Gastroesophageal sphincter (tissue), 3 donors: ENCODE data around the gene ACTN1.

Experiments used
- EP300 ChIP-seq: sonication (generic); formaldehyde crosslinking; IDR thresholded peaks from one replicate; pipeline ENCODE4 v1.6.1; 2017; ENCODE audit warnings: antibody characterized with exemption, mild to moderate bottlenecking
- POLR2A ChIP-seq, 2 donors: fragments of 450-650 bp; IDR thresholded peaks; one replicate each; pipeline ENCODE4 v1.6.1; 2017; ENCODE audit warnings: antibody characterized with exemption in 2 of 2, mild to moderate bottlenecking in 2 of 2, moderate library complexity in 1 of 2
- POLR2AphosphoS5 ChIP-seq: sonication (generic); formaldehyde crosslinking; IDR thresholded peaks from one replicate; pipeline ENCODE4 v1.6.1; 2017; ENCODE audit warnings: antibody characterized with exemption
- TF ChIP-seq, protein P1 (sequence below), 4 experiments: fragments of 200-600 bp in 2 of 4; fragments of 450-650 bp in 2 of 4; sonication (generic) in 1 of 4; IDR thresholded peaks; one replicate each; pipeline ENCODE4 v1.5.1; 2017 to 2019; ENCODE audit warnings: antibody characterized with exemption in 4 of 4, mild to moderate bottlenecking in 2 of 4, moderate library complexity in 2 of 4

DNA sequence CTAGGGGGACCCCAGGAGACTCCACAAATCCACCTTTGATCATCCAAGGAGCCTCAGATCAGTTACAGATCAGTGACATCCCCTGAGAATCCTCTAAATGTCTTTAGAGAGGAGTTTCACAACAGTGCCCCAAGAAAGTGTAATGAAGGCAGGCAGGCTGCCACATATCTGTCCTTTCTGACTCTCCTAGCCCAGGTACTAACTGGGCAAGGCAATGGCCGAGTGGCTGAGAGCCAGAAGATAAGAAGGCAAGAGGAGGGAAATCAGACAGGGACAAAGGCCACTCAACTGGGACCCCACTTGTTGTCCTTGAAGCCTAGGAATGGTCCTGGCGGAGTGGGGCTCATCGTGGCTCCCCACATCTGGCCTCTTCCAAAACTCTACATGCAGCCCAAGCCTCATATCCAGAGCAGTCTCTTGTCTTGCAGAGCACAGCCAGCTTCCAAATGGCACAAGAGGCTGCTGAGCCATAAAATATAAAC, 11.6 kb downstream of the ACTN1 start:
- no peak for TF ChIP-seq POLR2AphosphoS5
- TF ChIP-seq, protein P1, sequence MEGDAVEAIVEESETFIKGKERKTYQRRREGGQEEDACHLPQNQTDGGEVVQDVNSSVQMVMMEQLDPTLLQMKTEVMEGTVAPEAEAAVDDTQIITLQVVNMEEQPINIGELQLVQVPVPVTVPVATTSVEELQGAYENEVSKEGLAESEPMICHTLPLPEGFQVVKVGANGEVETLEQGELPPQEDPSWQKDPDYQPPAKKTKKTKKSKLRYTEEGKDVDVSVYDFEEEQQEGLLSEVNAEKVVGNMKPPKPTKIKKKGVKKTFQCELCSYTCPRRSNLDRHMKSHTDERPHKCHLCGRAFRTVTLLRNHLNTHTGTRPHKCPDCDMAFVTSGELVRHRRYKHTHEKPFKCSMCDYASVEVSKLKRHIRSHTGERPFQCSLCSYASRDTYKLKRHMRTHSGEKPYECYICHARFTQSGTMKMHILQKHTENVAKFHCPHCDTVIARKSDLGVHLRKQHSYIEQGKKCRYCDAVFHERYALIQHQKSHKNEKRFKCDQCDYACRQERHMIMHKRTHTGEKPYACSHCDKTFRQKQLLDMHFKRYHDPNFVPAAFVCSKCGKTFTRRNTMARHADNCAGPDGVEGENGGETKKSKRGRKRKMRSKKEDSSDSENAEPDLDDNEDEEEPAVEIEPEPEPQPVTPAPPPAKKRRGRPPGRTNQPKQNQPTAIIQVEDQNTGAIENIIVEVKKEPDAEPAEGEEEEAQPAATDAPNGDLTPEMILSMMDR (IDR thresholded peaks at IDR 0.05) = no peak
- TF ChIP-seq POLR2A (IDR thresholded peaks at IDR 0.05) = no peak
- TF ChIP-seq EP300 = no peak
